ENCODE results near the gene EXOSC2.

DNA sequence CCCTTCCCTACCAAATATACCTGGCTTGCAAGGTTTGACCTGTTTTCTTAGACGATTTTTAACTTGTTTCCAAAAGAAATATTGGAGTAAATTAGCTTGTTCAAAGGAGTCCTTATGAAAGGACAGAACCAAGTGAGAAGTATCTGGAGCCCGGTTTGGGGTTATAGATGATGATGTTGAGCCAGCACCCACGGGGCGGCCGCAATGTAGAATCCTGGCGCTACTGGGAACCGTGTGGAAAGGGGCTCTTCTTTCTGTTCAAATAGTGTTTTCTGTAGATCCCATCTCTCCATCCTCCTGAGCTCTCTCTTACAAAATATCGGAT, 517 bp upstream of the EXOSC2 start:
- TF ChIP-seq, protein P1, sequence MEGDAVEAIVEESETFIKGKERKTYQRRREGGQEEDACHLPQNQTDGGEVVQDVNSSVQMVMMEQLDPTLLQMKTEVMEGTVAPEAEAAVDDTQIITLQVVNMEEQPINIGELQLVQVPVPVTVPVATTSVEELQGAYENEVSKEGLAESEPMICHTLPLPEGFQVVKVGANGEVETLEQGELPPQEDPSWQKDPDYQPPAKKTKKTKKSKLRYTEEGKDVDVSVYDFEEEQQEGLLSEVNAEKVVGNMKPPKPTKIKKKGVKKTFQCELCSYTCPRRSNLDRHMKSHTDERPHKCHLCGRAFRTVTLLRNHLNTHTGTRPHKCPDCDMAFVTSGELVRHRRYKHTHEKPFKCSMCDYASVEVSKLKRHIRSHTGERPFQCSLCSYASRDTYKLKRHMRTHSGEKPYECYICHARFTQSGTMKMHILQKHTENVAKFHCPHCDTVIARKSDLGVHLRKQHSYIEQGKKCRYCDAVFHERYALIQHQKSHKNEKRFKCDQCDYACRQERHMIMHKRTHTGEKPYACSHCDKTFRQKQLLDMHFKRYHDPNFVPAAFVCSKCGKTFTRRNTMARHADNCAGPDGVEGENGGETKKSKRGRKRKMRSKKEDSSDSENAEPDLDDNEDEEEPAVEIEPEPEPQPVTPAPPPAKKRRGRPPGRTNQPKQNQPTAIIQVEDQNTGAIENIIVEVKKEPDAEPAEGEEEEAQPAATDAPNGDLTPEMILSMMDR (IDR thresholded peaks at IDR 0.05) = no peak
- TF ChIP-seq POLR2A (IDR thresholded peaks at IDR 0.05) = no peak
